Type B pancreatic cell (in vitro differentiated cells): ENCODE measurements around the gene NUMBL. TPM values are rescaled to one million over a fixed set of nuclear protein-coding genes. Genes with fewer than 3 reads are reported as not detected.
A peak's percentile ranks its signal among the peaks of the same experiment; 100 is the strongest.
"Not testable (repeated sequence)": the region's sequence is repeated elsewhere in the genome, so short reads cannot be mapped to it uniquely, and the experiment has no call there.

Source experiments
- DNase-seq: peaks from one replicate; pipeline ENCODE4 v3.0.0; 2021; ENCODE audit warnings: mixed read lengths; ENCODE audit not compliant: unreplicated experiment; ENCODE audit errors: extremely low spot score
- H3K27ac Mint-ChIP-seq: 2 replicates; pipeline ENCODE4 v1.8.0; 2021; ENCODE audit warnings: mild to moderate bottlenecking, mixed read lengths
- H3K27me3 Mint-ChIP-seq: 2 replicates; pipeline ENCODE4 v1.8.0; 2021; ENCODE audit warnings: mixed read lengths
- H3K36me3 Mint-ChIP-seq: 2 replicates; pipeline ENCODE4 v1.8.0; 2021; ENCODE audit warnings: mixed read lengths
- H3K4me1 Mint-ChIP-seq: one replicate; pipeline ENCODE4 v1.8.0; 2021; ENCODE audit warnings: mixed read lengths; ENCODE audit not compliant: unreplicated experiment
- H3K4me3 Mint-ChIP-seq: 2 replicates; pipeline ENCODE4 v1.8.0; 2021; ENCODE audit warnings: mild to moderate bottlenecking, mixed read lengths
- H3K9me3 Mint-ChIP-seq: 2 replicates; pipeline ENCODE4 v1.8.0; 2021; ENCODE audit warnings: mixed read lengths
- total RNA-seq: library from RNA; stranded (reverse); gene quantifications from 2 replicates; pipeline ENCODE4 v1.2.1, GENCODE V29; 2021; ENCODE audit warnings: low replicate concordance
- TF ChIP-seq, protein P1 (sequence below): fragments of 200-600 bp; sonication (generic); conservative IDR thresholded peaks from 2 replicates; pipeline ENCODE4 v1.5.0; 2021; ENCODE audit warnings: antibody characterized with exemption, mild to moderate bottlenecking

NUMBL gene
- total RNA-seq, 1 donor from 2014 or later, result 28.9 TPM

- H3K27ac Mint-ChIP-seq, result peak overlapping the region; percentile 46
- no peak overlapping the region for H3K4me3 Mint-ChIP-seq
- H3K4me1 Mint-ChIP-seq, result no peaks in the 10 kb centered on the region
- DNase-seq, result no peak
- no peaks in the 10 kb centered on the region for H3K9me3 Mint-ChIP-seq
- H3K36me3 Mint-ChIP-seq, result peaks cover 35% of the 10 kb centered on the region
- H3K27me3 Mint-ChIP-seq, result no peaks in the 10 kb centered on the region
- TF ChIP-seq, protein P1, sequence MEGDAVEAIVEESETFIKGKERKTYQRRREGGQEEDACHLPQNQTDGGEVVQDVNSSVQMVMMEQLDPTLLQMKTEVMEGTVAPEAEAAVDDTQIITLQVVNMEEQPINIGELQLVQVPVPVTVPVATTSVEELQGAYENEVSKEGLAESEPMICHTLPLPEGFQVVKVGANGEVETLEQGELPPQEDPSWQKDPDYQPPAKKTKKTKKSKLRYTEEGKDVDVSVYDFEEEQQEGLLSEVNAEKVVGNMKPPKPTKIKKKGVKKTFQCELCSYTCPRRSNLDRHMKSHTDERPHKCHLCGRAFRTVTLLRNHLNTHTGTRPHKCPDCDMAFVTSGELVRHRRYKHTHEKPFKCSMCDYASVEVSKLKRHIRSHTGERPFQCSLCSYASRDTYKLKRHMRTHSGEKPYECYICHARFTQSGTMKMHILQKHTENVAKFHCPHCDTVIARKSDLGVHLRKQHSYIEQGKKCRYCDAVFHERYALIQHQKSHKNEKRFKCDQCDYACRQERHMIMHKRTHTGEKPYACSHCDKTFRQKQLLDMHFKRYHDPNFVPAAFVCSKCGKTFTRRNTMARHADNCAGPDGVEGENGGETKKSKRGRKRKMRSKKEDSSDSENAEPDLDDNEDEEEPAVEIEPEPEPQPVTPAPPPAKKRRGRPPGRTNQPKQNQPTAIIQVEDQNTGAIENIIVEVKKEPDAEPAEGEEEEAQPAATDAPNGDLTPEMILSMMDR, result no peak
Observed at GRCh38 chr19:40733149-40733548, 42.7 kb upstream of the NUMBL start.

GRCh38 chr19:40732304-40732703, 41.9 kb upstream of the NUMBL start:
- H3K9me3 Mint-ChIP-seq, H3K4me3 Mint-ChIP-seq, H3K27me3 Mint-ChIP-seq, H3K27ac Mint-ChIP-seq, DNase-seq, H3K4me1 Mint-ChIP-seq: not testable (repeated sequence)
- H3K36me3 Mint-ChIP-seq, result peaks cover 35% of the 10 kb centered on the region

- not testable (repeated sequence) for H3K27ac Mint-ChIP-seq, H3K9me3 Mint-ChIP-seq, H3K4me3 Mint-ChIP-seq, H3K27me3 Mint-ChIP-seq, DNase-seq, H3K4me1 Mint-ChIP-seq
- H3K36me3 Mint-ChIP-seq, result peaks cover 36% of the 10 kb centered on the region
Observed at GRCh38 chr19:40730065-40730464, 39.6 kb upstream of the NUMBL start.

DNA sequence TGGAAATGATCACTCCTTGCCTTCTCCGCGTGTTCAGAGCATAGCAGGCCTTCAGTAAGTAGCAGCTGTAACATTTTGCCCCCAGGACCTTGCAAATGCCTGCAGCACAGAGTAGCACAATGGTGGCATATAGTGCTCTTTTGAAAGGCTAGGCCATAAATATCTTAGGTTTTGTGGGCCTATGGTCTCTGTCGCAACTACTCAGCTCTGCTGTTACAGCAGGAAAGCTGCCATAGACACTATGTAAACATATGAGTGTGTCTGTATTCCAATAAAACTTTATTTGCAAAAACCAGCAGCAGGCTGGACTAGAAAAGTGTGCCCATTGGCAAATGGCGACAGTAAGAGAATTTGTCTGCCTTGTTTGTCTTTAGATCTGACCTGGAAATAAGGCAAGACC, 35.8 kb upstream of the NUMBL start:
- Mint-ChIP-seq H3K4me1 (peaks cover 5% of the 10 kb centered on the region), H3K27me3 (no peaks in the 10 kb centered on the region), H3K36me3 (peaks cover 35% of the 10 kb centered on the region), H3K27ac (no peak overlapping the region), H3K4me3 (no peak overlapping the region), H3K9me3 (no peaks in the 10 kb centered on the region)
- TF ChIP-seq, protein P1, result no peak
- no peak for DNase-seq

DNA sequence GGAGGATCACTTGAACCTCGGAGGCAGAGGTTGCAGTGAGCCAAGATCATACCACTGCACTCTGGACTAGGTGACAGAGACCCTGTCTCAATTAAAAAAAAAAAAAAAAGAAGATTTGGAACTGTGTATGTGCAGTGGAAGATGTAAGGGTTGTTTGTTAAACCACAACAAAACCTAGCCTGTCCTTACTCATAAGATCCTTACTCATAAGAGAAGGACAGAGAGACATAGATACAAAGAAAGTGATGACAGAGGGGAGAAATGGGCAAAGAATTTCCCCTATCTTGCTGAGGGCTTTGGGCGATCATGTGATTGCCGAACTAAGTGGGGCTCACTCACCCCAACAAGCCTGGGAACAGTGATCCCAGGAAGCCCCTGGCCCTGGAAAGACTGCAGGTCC, 34.4 kb upstream of the NUMBL start:
- H3K27ac Mint-ChIP-seq, result peak overlapping the region; percentile 62
- H3K4me3 Mint-ChIP-seq, result no peak overlapping the region
- H3K4me1 Mint-ChIP-seq, result peaks cover 16% of the 10 kb centered on the region
- TF ChIP-seq, protein P1, result no peak
- no peak for DNase-seq
- H3K9me3 Mint-ChIP-seq, result no peaks in the 10 kb centered on the region
- peaks cover 36% of the 10 kb centered on the region for H3K36me3 Mint-ChIP-seq
- no peaks in the 10 kb centered on the region for H3K27me3 Mint-ChIP-seq

DNA sequence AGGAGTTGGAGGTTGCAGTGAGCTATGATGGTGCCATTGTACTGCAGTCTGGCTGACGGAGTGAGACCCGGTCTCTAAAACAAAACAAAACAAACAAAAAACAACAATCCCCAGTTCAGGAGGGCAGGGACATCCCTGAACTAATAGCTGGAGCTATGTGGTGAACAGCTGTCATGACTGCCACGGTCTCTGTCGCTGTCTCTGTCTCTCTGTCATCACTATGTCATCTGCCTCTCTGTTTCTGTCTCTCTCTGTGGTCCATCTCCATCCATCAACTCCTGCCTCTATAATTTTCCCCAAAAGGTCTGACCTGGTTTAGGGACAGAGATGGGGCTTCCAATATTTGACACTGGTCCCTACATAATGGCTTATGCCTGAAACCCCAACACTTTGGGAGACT, 33.9 kb upstream of the NUMBL start:
- Mint-ChIP-seq H3K4me3 (peak overlapping the region; percentile 36), H3K36me3 (peaks cover 36% of the 10 kb centered on the region)

More for the DNA sequence above, 33.9 kb upstream of the NUMBL start:
- H3K4me1 Mint-ChIP-seq, result peaks cover 20% of the 10 kb centered on the region
- H3K9me3 Mint-ChIP-seq, result no peaks in the 10 kb centered on the region
- no peaks in the 10 kb centered on the region for H3K27me3 Mint-ChIP-seq
- TF ChIP-seq, protein P1, result no peak
- DNase-seq, result no peak
- peak overlapping the region; percentile 62 for H3K27ac Mint-ChIP-seq
